Hepatocyte (in vitro differentiated cells): ENCODE measurements around the gene KRTAP12-3.
"Not testable (repeated sequence)": the region's sequence is repeated elsewhere in the genome, so short reads cannot be mapped to it uniquely, and the experiment has no call there.

Experiments
- CTCF ChIP-seq: fragments of 200-600 bp; sonication (generic); IDR thresholded peaks from 2 replicates; pipeline ENCODE4 v1.5.1; 2016; ENCODE audit warnings: antibody characterized with exemption, mild to moderate bottlenecking; ENCODE audit not compliant: poor library complexity
- EZH2 ChIP-seq: fragments of 200-600 bp; sonication (generic); IDR thresholded peaks from 2 replicates; pipeline ENCODE4 v1.6.1; 2016; ENCODE audit warnings: antibody characterized with exemption, mild to moderate bottlenecking, borderline replicate concordance

- TF ChIP-seq CTCF, EZH2: not testable (repeated sequence)
Measured at GRCh38 chr21:44610157-44610843, 47.4 kb upstream of the KRTAP12-3 start.
